SHP77 (cell line): ENCODE measurements around the gene BCAP31.
"Not testable (repeated sequence)": the region's sequence is repeated elsewhere in the genome, so short reads cannot be mapped to it uniquely, and the experiment has no call there.

ENCODE experiments used
- DNase-seq, 2 experiments: peaks; one replicate each; lab custom pipeline; 2025; lab: John Stamatoyannopoulos, UW

Gene BCAP31

DNA sequence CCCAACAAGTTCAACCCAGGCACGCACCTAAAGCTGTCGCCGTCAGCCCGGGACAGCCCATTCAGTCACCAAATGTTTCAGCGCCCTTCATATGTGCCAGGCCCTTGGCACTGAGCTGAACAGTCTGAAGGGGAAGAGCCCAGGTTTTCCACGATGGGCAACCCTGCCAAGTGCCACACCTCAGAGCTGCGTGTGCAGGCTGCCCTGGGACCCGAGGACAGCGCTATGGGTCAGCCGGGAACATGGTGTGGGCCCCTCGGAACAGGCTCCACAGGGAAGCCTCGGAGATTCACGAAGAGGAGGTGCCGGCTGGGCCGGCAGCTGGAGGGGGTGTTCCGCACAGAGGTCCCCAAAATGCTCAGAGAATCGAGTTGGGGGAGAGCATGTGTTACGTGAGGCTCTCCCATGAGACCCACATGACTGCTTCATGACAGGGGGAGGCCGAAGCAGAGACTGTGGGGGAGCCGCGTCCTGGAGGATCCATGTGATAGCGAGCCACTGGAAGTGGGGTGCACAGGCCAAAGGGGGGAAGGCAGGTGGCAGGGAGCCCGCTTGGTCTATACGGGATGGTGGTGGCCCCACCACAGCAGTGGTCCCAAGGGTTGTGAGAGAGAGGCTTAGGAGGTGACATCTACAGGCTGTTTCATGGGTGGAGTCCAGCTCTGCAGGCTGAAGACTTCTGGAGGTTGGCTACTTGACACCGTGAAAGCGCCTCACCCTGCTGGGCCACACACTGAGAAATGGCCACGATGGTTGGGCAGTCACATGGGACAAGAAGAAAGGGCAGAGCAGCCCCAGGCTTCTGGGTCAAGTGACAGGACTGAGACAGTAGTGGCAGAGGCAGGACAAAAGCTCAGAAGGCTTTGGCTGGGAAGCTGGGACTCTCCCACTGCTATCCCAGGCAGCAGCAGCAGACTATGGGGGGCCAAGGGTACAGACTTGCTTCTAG lies 14.2 kb downstream of the BCAP31 start:
- DNase-seq: no peak

DNA sequence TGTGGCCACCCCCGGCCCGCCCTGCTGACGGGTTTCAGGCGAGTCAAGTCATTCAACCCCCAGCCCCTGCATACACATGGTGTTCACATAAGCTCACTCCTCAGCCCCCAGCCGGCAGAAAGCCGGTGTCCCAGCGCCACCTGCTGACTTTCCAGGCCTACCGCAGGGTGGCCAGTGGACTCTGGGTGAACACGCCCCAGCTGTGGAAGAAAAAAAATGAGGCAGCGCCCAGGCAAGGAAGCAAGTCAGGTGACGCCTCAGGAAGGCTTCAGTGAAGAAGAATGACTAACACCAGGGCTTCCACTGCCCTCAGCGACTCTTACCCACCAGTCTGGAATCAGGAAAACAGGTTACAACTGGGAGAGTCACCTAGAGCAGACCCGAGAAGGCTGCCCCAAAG lies 15.8 kb downstream of the BCAP31 start:
- DNase-seq: peak in 1 of 2 experiments; percentile 4

DNA sequence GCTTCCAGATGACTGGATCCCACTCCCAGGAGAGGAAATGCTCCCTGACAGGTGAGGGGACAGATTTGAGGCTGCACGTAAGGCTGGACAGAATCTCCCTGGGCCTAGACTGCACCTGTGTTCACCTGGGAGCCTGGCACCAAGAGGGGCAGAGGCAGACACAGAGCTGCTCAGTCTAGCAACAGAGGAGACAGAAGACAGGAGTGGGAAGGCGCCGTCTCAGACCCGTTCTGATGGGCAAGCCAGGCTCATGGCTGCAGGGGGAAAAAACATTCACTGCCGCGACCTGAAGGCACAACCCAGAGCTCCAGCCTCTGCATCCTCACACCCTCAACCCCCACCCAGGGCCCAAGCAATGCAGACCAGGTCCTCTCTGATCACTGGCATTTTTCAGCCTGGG lies 16.8 kb downstream of the BCAP31 start:
- DNase-seq: no peak

DNA sequence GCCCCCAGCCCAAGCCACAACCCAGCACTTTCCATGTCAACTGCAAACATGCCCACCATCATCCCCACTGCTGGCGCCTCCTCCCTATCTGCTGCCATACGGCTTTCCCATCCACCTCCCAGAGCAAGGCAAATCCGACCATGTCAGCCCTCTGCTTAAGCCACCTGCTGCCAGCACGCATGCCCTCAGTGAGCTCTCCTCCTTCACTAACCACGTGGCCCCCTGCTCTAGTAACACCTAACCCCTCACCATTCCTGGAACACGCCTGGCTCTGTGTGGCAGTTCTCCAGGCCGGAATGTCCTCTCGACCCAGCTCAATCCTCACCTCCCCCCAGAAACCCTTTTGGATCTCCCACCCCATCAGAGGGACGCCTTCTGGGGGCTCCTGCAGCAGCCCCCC lies 17.4 kb downstream of the BCAP31 start:
- no peak for DNase-seq

DNA sequence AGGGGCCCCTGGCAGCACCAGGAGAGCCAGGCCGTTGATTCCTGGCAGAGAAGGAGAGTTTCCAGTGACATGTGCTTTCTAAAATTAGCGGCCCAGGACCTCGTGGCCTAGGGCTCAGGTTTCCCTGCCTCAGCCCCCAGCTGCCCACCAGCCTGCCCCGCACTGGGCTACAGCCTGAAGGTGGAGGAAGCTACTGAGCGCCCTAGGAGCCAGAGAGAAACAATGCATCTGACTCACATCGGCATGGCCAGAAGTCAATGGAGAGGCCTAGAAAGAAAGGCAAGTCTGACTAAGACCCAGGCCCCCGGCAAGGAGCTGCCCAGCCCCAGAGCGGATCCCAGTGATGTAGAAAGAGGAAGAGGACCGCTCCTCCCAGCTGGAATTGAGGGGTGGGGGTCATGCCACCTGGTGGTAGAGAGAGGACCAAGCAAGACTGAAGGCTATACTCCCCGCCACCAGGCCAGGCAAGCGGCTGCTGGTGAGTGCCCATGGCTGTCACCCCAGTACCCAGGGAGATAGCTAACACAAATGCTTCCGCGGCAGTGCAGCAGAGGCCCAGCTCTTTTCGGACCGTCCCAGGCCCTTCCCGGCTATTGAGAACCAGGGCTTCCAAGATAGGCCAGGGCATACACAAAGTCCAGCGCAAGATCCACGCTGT lies 18.7 kb downstream of the BCAP31 start:
- not testable (repeated sequence) for DNase-seq

DNA sequence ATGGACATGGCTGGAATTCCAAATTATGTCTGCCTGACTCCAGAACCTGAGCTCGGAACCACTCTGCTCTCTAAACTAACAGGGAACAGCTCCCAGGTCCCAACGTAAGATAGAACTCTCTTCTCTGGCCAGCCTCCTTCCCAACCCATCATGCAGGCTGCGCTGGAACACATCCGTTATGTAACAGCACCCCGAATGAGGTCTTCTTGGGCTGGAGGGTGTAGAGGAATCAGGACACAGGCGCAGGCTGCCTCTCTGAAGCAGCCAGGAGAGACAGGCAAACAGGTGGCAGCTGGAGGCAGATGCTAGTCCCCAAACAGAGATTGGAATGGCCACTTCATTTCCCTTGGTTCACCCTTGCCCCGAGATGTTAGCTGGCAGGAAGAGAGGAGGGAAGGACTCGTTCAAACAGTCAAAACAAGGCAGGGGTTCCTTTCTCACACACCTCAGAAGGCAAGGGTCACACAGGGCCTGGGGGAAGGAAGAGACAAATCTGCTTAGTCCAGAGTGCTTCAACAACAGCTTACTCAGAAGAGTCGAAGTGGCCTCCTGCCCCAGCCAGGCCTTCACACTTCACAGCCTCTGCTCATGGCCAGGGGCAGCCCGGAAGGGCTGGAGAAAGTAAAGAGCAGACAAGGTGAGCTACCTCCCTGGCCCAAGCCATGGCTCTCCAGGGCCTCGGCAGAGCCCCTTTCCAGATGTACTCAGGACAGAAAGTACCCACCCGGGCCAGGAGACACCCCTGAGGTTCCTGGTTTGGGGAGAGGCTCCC lies 19.4 kb downstream of the BCAP31 start:
- DNase-seq: not testable (repeated sequence)

DNA sequence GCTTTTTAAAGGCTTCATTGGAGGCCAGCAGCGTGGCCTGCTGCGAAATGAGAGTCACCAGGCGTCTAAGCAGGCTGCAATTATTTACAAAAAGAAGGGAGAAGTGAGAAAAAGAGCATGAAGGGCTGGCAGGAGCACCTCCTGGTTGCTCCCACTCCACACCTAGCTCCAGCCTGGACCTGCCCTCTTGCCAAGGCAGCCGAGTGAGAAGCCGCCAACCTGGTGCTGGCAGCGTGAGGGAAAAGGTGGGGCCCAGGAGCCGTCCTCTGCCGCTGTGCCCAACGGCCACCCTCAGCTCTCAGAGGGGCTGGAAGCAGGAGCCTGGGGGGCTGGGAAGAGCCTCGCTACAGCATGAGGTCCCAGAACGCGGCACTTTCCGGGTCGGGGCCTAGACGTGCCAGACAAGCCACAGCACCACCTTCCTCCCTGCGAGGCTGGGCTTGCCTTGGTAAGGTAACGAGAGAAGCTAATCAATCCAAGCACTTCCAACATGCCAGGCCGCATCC lies 20.1 kb downstream of the BCAP31 start:
- no peak for DNase-seq

DNA sequence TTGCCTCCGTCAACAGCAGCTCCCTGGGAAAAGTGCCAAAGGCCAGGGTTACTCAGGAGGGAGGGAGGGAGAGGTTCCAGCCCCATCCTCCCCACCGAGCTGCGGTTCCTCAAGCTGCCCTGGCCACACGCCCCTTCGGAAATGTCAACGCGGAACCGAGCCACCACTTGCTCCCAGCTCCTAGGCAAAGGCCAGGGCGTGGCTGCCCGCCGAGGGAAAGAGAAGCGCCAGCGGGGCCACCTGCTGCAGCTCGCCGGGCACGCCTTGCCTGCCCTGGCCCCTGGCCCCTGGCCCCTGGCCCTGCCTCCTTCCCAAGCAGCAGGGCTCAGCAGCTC lies 21.2 kb downstream of the BCAP31 start:
- no peak for DNase-seq

DNA sequence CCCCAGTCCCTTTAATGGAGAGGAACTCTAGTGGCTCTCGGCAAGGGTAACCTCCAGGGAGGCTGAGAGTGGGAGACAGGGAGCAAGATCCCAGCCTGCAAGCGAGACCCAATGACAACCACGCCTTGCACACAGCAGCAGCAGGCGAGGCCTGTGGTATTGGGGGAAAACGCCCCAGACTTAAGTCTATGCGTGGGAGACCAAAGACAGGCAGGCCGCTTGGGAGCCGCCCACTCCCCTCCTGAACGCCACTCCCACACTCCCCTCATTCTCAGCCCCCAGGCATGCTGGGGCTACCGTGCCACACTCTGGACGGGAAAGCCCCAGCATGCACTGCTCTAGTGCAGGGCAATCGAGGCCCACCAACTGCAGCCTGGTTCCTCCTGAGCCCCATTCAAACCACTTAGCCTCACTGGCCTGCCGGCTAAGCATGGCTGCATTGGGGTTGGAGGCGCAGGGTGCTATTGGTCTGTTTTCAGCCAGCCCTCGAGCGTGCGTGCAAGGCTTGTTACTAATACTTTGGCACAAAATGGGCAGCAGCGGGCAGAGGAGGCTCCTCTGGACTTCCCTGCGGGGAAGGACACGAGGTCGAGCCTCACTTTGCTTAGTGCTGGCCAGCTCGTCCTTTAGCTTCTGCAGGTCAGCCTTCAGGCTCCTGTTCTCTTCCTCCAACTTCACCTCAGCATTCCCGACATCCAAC lies 21.7 kb downstream of the BCAP31 start:
- DNase-seq: no peak

DNA sequence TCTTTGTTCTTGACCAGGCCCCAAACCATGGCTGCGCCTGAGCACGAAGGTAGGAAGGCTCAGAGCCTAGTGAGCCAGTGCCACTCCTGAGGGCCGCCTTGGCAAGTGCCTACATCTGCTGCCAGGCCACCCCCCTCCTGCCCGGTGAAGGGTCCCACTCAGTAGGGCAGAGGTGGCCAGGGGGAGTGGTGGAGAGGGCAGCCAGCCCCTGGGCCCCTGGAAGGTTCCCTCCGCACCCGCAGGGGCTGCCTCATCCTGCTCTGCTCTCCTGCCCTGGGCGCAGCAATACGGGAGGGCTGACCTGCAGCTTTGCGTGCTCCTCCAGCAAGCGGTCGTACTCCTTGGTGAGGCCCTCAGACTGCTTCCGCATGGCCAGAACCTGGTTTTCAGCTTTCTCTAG lies 22.5 kb downstream of the BCAP31 start:
- DNase-seq: no peak

DNA sequence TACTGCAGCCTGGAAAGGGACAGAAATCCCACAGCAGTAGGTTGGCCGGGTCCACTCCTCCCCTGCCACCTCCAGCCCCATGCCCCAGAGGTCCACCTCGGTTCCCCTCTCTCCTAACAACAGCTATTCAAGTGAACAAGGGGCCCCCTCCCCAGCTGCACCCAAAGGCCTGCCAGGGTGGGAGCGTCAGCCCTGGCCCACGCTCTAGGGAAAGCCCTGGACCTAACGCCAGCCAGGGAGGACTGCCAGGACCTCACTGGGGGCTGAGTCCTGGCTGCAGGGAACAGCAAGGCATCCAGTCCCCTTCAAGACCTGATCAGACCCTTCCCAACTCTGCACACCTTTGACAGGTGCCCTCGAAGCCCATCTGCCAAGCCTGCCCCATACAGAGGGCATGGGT lies 23.2 kb downstream of the BCAP31 start:
- no peak for DNase-seq

DNA sequence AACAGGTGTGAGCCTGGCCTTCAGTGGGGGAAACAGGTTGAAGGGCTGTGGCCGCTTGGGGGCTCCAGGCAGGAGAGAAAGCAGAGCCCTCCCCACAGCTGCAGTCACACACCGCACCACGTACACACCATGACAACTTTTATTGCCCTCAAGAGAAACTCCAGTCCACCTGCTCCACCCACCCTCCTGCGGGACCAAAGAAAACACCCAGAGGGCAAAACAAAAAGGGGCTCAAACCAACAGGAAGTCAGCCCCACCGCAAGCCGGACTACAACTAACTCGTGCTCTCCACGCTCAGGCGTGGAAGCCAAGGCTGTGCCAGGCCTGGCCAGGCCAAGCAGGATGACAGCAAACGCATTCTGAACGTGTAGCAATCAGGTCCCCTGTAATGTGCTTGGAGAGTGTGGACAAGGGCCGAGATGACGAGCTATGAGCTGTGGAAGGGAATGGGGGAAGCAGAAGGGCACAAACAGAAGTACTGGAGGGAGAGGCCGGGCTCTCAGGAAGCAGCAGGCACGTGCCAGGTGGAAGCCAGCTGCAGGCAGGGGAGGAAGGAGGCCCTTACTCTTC lies 23.7 kb downstream of the BCAP31 start:
- no peak for DNase-seq

DNA sequence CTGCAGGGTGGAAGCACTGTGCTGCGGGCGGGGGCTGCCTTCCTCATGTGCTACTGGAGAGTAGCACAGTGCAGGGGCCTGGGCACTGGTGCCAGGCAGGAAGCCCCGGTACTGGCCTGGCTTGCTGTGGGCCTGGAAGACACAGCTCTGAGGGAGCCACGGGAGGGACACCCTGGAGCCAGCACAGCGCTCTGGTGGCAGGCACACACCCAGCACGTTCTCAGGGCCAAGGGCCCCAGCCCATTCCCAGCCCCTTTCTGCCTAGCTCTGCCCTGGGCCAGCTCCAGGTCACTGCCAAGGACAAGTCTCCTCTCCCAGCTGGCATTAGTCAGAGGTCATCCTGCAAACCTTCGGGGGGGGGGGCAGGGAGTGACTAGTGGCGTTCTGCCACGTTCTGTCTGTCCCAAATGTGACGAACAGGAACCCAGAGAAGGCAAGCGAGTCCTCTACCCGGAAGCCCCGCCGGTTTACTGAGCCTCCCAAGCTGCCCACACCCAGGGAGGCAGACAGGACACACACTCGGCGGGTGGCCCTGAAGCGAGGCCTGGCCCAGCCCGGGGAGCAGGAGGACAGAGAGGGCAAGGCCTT lies 24.3 kb downstream of the BCAP31 start:
- not testable (repeated sequence) for DNase-seq

DNA sequence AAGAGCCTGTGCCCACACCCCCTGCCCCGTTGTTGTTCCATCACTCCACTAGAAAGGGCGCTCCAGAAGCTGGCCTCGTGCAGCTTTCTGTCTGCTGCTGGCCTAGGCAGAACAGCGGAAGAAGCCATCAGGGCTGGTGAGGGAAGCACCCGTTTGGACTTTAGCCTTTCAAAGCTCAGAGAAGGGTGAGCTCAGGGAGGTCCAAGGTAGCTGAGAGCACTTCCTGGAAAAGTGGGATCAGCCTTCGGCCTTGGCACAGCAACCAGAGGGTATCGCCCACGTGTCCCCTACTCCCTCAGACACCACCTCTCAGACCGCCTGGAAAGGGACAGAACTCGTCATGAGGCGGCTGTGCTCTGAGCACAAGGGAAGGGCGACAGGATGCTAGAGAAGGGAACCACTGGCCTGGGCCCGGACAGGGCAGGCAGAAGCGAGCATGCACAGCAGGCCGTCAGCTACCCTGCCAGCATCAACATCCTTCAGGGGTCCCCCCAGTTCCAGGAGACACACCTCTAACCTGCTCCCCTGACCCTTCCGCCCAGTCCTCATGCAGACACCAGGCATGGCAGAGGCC lies 24.9 kb downstream of the BCAP31 start:
- not testable (repeated sequence) for DNase-seq

DNA sequence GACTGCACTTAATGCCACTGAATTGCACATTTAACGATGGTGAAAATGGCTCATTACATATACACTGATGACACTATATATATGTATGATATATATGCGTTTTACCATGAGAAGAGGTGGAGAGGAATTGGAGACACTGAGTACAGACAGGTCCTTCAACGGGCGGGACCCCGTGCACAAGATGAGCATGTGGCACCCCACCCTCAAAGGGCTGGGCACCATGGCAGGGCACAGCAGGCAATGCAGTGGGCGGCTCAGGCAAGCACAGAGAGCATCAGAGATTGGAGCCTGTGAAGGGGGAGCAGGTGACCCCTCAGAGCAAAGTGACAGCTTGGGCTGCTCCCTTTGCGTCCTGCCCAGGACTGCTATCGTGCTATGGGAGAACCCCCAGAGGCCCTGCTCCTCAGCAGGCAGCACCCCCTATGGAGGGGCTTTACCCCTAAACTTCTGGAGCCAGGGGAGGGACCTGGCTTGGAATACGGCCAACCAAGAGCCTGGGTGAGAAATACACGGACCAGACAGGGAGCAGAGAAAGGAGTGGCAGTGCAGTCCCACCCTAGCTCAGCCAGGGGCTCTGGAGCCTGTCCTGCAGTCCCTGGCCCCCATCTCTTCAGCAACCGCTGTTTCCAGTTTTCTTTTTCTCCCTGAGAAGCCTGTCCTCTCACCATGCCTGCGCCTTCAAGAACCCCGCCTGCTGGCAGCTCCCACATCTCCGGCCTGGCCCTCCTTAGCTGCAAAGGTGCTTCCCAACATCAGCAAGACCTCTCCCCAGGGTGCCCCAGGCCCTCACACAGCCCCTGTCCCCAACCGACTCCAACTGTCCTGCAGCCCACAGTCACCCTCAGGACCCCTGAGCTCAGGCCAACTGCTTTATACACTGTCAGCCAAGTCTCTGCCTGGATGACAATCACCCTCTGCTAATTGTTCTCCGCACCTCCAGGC lies 26.0 kb downstream of the BCAP31 start:
- no peak for DNase-seq

DNA sequence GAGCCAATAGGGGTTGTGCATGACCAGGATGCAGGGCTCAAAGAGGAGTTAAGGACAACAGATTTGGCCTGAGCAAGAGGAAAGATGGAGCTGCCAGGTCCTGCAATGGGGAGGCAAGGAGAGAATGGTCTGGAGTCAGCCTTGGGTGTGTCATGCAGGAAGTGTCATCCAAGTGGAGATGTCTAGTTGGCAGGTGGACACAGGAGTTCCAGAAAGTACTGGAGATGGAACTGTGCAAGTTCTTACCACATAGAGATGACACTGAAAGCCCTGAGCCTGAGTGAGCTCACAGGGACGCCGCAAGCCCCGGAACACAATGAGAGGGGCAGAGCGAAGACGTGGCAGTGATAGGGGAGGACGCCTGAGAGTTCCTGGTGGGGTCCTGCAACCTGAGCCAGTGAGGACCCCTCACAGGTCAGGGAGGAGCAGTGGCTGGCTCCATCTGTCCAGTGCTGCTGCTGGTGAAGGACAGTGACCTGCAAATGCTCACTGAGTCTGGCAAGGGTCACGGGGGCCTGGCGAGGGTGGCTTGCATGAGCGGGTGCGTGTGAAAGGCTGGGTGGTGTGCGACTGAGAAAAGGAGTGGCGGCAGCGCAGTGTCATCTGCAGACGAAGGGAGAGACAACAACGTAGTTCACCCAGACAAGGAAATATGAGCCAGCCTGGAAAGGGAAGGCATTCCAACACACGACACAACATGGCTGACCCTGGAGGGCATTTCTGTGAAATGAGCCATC lies 27.0 kb downstream of the BCAP31 start:
- not testable (repeated sequence) for DNase-seq

DNA sequence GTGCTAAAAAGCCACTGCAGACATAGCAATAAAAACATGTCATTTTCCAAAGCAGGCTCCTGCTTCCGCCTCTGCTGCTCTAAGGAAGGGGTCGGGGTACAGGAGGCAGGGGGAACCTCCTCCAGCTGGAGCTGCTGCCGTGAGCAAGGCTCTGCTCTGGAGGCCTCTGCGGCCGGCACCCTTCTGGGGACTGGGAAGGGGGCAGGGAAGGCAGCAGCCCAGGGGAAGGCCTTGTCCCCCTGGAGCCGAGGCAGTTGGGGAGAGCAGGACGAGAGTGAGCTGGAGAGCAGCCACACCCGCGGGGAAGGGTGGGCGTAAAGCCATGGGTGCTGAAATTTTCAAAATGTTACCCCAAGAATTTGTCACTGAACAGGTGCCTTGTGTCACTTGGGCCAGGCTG lies 27.6 kb downstream of the BCAP31 start:
- DNase-seq: not testable (repeated sequence)

DNA sequence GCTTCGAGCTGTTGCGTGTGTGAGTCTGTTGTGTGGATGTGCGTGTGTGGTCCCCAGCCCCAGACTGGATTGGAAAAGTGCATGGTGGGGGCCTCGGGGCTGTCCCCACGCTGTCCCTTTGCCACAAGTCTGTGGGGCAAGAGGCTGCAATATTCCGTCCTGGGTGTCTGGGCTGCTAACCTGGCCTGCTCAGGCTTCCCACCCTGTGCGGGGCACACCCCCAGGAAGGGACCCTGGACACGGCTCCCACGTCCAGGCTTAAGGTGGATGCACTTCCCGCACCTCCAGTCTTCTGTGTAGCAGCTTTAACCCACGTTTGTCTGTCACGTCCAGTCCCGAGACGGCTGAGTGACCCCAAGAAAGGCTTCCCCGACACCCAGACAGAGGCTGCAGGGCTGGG lies 28.1 kb downstream of the BCAP31 start:
- no peak for DNase-seq
